KOPT-K1 (cell line): ENCODE data around the gene TWF2.

Experiments
- H3K27ac ChIP-seq: fragments of 200-600 bp; sonication (generic); 2 replicates; pipeline ENCODE4 v1.5.1; 2016; ENCODE audit warnings: antibody characterized with exemption, mild to moderate bottlenecking, low read depth, low read length; ENCODE audit not compliant: poor library complexity, severe bottlenecking
- H3K36me3 ChIP-seq: fragments of 200-600 bp; sonication (generic); 2 replicates; pipeline ENCODE4 v1.5.1; 2017; ENCODE audit warnings: antibody characterized with exemption, mild to moderate bottlenecking, low read length, moderate library complexity; ENCODE audit not compliant: insufficient read depth
- H3K9me3 ChIP-seq: fragments of 200-600 bp; sonication (generic); 2 replicates; pipeline ENCODE4 v1.5.1; 2017; ENCODE audit warnings: antibody characterized with exemption, low read length, mild to moderate bottlenecking; ENCODE audit not compliant: insufficient read depth, poor library complexity, severe bottlenecking

Gene TWF2

GRCh38 chr3:52213901-52214300 is 25.1 kb downstream of the TWF2 start:
- no peaks in the 10 kb centered on the region for H3K9me3 ChIP-seq
- peaks cover 71% of the 10 kb centered on the region for H3K36me3 ChIP-seq
- H3K27ac ChIP-seq, result no peak overlapping the region

- H3K9me3 ChIP-seq, result no peaks in the 10 kb centered on the region
- H3K36me3 ChIP-seq, result peaks cover 80% of the 10 kb centered on the region
- no peak overlapping the region for H3K27ac ChIP-seq
These were observed 26.0 kb downstream of the TWF2 start for GRCh38 chr3:52213005-52213404.

DNA sequence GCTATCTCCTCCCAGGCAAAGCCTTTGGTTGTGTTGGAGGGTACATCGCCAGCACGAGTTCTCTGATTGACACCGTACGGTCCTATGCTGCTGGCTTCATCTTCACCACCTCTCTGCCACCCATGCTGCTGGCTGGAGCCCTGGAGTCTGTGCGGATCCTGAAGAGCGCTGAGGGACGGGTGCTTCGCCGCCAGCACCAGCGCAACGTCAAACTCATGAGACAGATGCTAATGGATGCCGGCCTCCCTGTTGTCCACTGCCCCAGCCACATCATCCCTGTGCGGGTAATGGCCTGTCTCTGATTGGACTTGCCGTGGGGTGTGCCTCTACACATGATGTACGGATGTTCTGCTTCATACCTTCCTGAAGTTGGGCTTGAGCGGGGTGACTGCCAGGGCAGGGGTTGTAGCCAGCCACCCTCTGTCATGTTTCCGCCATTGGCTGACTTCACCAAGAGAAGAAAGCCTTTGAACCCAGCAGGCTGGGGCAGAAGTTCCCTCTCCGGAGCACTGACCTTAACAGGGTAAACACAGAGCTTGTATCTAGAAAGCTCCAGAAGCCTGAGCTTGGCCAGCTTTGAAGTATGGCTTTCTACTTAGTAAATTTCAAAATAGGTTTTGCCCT is 27.6 kb downstream of the TWF2 start:
- no peak overlapping the region for H3K27ac ChIP-seq
- peaks cover 95% of the 10 kb centered on the region for H3K36me3 ChIP-seq
- H3K9me3 ChIP-seq, result no peaks in the 10 kb centered on the region

DNA sequence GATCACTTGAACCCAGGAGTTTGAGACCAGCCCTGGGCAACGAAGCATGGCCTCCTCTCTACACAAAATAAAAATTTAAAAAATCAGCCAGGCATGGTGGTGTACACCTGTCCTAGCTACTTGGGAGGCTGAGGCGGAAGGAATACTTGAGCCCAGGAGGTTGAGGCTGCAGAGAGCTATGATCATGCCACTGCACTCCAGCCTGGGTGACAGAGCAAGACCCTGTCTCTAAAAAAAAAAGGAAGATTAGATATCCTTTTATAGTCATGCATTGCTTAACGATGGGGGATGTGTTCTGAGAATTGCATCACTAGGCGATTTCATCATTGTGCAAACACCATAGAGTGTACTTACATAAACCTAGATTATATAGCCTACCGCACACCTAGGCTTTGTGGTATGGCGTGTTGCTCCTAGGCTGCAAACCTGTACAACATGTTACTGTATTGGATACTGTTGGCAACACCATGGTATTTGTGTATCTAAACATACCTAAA is 28.4 kb downstream of the TWF2 start:
- H3K9me3 ChIP-seq, result no peaks in the 10 kb centered on the region
- H3K36me3 ChIP-seq, result peaks cover 98% of the 10 kb centered on the region
- no peak overlapping the region for H3K27ac ChIP-seq

DNA sequence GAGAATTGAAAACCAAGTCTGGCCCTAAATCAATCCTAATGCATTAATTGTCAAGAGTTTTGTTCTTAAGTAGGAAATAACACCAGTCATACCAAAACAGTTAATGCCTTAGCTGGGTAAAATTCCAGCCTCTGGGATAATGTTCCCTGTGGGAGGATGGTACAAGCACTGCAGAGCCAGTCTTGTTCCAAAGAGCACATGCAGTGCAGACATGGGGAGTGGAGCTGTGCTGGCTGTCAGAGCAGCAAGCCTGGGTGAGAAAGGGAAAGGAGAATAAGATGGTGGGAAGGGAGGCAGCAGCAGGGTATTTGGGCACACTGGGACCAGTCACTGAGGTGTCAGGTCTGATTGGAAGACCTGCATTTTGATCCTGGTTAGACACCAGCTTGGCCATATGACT is 28.9 kb downstream of the TWF2 start:
- Histone ChIP-seq H3K9me3 (no peaks in the 10 kb centered on the region), H3K36me3 (peaks cover 98% of the 10 kb centered on the region), H3K27ac (no peak overlapping the region)

DNA sequence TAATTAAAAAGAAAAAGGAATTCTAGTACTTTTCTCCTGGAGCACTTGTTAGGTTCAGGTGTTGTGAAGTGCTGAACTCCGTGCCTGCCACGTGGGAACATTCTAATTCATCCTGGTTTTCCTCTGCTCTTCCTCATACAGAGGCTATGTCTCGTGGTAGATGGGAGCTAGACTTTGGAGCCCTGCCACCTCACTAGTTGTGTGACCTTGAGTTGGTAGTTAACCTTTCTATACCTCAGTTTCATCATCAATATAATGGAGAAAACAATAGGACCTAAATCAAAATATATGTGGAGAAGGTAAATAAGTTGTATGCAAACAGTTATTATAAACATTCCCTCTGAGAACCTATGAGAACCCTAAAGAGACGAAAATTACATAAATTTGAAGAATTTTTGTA is 30.4 kb downstream of the TWF2 start:
- no peaks in the 10 kb centered on the region for H3K9me3 ChIP-seq
- H3K36me3 ChIP-seq, result peaks cover 98% of the 10 kb centered on the region
- H3K27ac ChIP-seq, result no peak overlapping the region

DNA sequence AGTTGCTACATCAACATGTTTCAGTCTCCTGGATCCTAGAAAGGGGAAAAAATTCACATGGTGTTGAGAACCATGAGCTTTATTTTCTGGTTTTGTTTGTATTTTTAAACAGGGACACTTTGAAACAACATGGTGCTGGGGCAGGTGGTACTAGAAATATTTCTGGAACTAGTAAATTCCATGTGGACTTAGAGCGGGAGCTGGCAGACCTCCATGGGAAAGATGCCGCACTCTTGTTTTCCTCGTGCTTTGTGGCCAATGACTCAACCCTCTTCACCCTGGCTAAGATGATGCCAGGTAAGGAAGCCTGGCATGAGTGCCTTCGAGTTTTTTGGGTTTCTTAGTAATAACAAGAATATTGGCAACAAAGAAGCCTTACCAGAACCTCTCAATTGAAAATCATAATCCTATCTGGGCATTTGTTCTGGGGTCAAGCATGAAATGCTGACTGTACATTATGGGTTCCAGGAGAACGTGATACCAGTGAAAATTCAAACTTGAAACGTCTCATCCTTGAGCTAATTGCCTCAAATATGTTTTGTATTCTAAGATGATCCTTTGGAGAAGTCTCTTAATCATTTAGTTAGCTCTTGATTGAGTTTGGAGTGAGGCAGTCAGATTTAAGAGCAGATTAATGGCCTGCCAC is 33.1 kb downstream of the TWF2 start:
- Histone ChIP-seq H3K27ac (no peak overlapping the region), H3K36me3 (peaks cover 98% of the 10 kb centered on the region), H3K9me3 (no peaks in the 10 kb centered on the region)

- Histone ChIP-seq H3K36me3 (peaks cover 95% of the 10 kb centered on the region), H3K27ac (no peak overlapping the region), H3K9me3 (no peaks in the 10 kb centered on the region)
These were observed 34.5 kb downstream of the TWF2 start for GRCh38 chr3:52204337-52205073.

DNA sequence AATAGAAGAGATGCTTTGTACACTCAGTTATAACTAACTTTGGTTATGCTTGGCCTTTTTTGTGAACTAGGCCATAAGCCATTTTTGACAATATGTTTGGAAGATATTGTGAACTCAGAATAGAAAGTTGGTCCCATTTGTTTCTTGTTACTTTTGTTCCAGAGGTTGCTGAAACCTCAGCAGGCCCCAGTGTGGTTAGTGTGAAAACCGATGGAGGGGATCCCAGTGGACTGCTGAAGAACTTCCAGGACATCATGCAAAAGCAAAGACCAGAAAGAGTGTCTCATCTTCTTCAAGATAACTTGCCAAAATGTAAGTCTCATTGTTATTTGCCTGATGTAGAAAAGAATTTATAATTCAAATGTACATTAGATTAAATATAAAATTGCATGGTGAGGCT is 35.3 kb downstream of the TWF2 start:
- peaks cover 92% of the 10 kb centered on the region for H3K36me3 ChIP-seq
- no peaks in the 10 kb centered on the region for H3K9me3 ChIP-seq
- no peak overlapping the region for H3K27ac ChIP-seq

DNA sequence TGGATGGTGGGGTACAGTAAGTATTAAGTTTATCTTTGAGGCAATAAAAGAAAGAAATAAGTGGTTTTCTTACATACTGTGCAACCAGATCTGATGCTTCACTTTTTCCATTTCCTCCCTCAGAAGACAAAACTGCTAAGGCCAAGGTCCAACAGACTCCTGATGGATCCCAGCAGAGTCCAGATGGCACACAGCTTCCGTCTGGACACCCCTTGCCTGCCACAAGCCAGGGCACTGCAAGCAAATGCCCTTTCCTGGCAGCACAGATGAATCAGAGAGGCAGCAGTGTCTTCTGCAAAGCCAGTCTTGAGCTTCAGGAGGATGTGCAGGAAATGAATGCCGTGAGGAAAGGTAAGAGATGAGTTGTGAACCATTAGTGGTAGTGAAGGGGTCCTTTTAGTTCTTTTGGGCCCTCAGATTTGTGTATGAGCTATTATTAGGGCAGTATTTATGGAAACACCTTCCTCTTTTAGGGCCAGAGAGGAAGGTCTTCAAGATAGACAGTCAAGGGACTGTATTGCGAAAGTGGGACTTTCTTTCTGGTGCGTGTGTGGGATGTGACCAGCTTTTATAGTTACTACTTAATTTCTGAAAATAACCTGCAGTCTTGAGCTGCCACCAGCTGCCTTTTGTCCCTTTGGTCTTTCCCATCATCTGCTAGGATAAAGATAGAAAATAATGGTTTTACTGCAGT is 36.4 kb downstream of the TWF2 start:
- Histone ChIP-seq H3K36me3 (peaks cover 81% of the 10 kb centered on the region), H3K27ac (no peak overlapping the region), H3K9me3 (no peaks in the 10 kb centered on the region)

DNA sequence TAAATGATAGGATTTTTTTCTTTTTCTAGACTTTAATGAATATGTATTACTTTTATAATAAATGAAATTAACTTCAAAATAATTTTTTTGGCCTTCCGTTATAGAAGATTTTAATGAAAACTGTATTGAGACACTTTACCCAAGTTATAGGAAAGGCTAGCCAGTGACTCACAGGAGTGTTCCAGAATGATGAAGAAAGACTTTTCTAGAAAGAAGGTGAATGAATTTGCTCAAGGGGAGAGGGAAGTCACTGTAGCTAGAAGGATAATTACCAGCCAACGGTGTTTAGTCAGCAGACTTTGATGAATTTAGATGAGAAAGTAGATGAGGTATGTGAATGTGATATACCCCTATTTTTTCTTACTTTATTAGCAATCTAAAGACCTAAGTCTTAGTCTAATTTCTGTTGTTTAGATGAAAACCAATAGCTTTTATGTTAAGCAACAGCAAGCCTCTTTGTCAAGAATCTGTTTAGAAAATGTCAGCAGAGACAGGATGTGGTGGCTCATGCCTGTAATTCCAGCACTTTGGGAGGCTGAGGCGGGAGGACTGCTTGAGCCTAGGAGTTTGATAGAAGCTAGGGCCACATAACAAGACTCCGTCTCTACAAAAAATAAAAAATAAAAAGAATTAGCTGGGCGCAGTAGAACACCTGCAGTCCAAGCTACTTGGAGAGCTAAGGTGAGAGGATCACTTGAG is 37.8 kb downstream of the TWF2 start:
- no peak overlapping the region for H3K27ac ChIP-seq
- H3K9me3 ChIP-seq, result no peaks in the 10 kb centered on the region
- H3K36me3 ChIP-seq, result peaks cover 69% of the 10 kb centered on the region

DNA sequence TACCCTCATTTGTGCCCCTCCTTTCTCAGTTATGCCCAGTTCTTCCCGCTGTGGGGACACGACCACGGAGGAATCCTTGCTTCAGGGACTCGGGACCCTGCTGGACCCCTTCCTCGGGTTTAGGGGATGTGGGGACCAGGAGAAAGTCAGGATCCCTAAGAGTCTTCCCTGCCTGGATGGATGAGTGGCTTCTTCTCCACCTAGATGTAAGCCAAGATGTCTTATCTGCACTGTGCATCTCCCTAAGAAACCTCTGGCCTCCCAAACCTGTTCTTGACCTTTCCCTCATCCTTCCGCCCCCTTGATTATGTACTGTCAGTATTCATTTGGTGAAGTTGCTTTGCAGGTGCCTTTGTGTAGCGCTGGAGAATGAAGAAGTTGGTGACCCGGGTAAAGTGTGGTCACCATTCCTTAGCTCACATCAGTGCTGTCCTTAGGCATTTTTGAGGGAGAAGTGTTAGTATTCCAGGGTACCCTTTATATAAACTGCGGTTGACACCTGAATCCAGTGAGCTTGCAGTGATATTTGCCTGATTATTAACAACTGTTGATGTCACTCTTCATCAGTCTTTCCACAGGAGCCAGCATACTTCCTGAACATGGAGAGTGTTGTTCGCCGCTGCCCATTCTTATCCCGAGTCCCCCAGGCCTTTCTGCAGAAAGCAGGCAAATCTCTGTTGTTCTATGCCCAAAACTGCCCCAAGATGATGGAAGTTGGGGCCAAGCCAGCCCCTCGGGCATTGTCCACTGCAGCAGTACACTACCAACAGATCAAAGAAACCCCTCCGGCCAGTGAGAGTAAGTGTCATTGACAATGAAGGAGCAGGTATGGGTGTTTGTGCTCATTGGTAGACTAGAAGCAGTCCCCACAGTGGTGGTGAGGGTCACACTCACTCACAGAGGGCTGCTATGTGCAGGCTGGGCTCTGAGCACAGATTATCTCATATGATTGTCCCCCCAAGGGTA is 40.0 kb downstream of the TWF2 start:
- peak overlapping the region; percentile 79 for H3K27ac ChIP-seq
- peaks cover 47% of the 10 kb centered on the region for H3K36me3 ChIP-seq

DNA sequence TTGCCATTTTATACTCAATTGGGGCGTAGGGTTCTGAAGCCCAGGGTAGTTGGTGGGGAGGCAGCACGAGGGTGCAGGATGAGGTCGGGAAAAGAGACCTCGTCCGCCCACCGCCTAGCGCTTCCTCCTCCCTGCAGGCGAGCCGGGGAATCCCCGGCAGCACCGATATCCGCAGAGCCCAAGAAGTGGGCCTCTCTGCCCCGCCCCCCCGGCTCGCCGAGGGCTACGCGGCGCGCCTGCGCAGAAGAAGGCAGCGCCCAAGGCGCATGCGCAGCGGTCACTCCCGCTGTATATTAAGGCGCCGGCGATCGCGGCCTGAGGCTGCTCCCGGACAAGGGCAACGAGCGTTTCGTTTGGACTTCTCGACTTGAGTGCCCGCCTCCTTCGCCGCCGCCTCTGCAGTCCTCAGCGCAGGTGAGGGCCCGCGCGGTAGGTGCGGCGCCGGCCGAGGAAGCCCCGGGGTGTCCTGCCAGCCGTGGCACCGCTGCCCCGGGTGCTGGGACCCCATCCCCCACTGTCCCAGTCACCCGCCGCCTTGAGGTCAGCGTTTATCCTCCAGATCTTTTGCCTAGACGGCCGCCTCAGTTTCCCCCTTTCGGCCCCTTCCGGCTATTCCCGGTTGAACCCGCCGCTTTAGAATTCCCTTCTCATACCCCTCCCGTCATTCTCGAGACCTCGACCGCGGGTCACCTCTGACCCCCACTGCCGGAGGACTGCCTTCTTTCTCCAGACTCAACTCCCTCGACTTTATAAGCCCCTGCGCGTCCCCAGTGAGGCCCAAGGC is 40.9 kb downstream of the TWF2 start, which contains the start of gene ALAS1:
Gene ALAS1 (plus strand): TSS at position 319 of the 784 bp plus-strand sequence. CDS start 1,082 bp downstream, outside the sequence.
- peak within 1 kb of the TSS; percentile 79 for H3K27ac ChIP-seq
- H3K9me3 ChIP-seq, result no peaks in the 10 kb centered on the region

More for the DNA sequence above, 40.0 kb downstream of the TWF2 start:
- H3K9me3 ChIP-seq, result no peaks in the 10 kb centered on the region

More for the DNA sequence above, 40.9 kb downstream of the TWF2 start, which contains the start of gene ALAS1:
- peaks cover 38% of the 10 kb centered on the region for H3K36me3 ChIP-seq
